Measurements from ENCODE around the gene HCN1. TPM values are rescaled to one million over a fixed set of nuclear protein-coding genes. Genes with fewer than 3 reads are reported as not detected.

HCN1 gene
- total and polyA plus RNA-seq, 7 donors = 0.20 to 0.36 (median 0.29) TPM; not detected in 3

DNA sequence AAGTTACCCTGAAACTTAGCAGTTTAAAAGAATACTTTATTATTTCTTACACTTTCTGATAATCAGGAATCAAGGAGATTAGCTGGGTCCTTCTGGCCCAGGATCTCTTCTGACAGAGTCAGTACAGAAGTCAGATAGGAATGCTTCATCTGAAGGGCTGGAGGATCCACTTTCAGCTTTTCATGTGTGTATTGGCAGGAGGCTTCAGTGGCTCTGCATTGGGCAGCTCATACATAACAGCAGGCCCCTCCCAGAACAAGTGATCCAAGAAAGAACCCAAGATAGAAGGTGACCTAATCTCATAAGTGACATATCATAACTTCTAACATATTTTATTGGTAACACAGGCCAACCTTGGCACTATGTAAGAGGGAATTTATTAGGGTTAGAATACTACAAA is 258.4 kb downstream of the HCN1 start:
- peak overlapping the region; percentile 56 for H3K27ac ChIP-seq
- DNase-seq = no peak
- peak overlapping the region; percentile 13 for H3K4me3 ChIP-seq
- intact Hi-C loops (cut with DNase I) = no loop called here
- no peaks in the 10 kb centered on the region for H3K27me3 ChIP-seq (ENCODE audit: insufficient read depth in 3 of 3, low read length in 2 of 3)
- no peaks in the 10 kb centered on the region for H3K36me3 ChIP-seq (ENCODE audit: insufficient read depth in 1 of 2, low read depth in 1 of 2)
- H3K4me1 ChIP-seq = peaks cover 7% of the 10 kb centered on the region
- peak; percentile 51 to 89 (median 84) for ATAC-seq
- TF ChIP-seq, protein P1, sequence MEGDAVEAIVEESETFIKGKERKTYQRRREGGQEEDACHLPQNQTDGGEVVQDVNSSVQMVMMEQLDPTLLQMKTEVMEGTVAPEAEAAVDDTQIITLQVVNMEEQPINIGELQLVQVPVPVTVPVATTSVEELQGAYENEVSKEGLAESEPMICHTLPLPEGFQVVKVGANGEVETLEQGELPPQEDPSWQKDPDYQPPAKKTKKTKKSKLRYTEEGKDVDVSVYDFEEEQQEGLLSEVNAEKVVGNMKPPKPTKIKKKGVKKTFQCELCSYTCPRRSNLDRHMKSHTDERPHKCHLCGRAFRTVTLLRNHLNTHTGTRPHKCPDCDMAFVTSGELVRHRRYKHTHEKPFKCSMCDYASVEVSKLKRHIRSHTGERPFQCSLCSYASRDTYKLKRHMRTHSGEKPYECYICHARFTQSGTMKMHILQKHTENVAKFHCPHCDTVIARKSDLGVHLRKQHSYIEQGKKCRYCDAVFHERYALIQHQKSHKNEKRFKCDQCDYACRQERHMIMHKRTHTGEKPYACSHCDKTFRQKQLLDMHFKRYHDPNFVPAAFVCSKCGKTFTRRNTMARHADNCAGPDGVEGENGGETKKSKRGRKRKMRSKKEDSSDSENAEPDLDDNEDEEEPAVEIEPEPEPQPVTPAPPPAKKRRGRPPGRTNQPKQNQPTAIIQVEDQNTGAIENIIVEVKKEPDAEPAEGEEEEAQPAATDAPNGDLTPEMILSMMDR (IDR thresholded peaks at IDR 0.05) = no peak
- H3K9me3 ChIP-seq = no peaks in the 10 kb centered on the region

- ATAC-seq (peak in 3 of 4 donors; percentile 57 to 65 (median 62)), DNase-seq (no peak)
- intact Hi-C loops (cut with DNase I) = no loop called here
- H3K4me1 ChIP-seq = peaks cover 11% of the 10 kb centered on the region
- WGBS, 3 donors = 43 to 51% (median 45%) methylated on average over 2 of the region's 2 CpGs
- no peaks in the 10 kb centered on the region for H3K27me3 ChIP-seq (ENCODE audit: insufficient read depth in 3 of 3, low read length in 2 of 3)
- peak overlapping the region; percentile 37 for H3K27ac ChIP-seq
- TF ChIP-seq, protein P1 (IDR thresholded peaks at IDR 0.05) = no peak
- no peaks in the 10 kb centered on the region for H3K36me3 ChIP-seq (ENCODE audit: insufficient read depth in 1 of 2, low read depth in 1 of 2)
- no peaks in the 10 kb centered on the region for H3K9me3 ChIP-seq
- no peak overlapping the region for H3K4me3 ChIP-seq
Measured at GRCh38 chr5:45417285-45417998, 278.7 kb downstream of the HCN1 start.

GRCh38 chr5:45414620-45415573 is 281.3 kb downstream of the HCN1 start:
- Histone ChIP-seq H3K27ac (no peak overlapping the region), H3K9me3 (no peaks in the 10 kb centered on the region), H3K27me3 (ENCODE audit: insufficient read depth in 3 of 3, low read length in 2 of 3) (no peaks in the 10 kb centered on the region), H3K4me3 (no peak overlapping the region), H3K36me3 (ENCODE audit: insufficient read depth in 1 of 2, low read depth in 1 of 2) (no peaks in the 10 kb centered on the region), H3K4me1 (peaks cover 18% of the 10 kb centered on the region)
- 49 to 71% (median 57%) methylated on average over 2 of the region's 2 CpGs for WGBS, 3 donors
- TF ChIP-seq, protein P1 (IDR thresholded peaks at IDR 0.05) = no peak
- ATAC-seq (no peak), DNase-seq (no peak)
- intact Hi-C loops (cut with DNase I) = no loop called here

- 47 to 64% (median 53%) methylated on average over 3 of the region's 3 CpGs for WGBS, 3 donors
- H3K9me3 ChIP-seq = no peaks in the 10 kb centered on the region
- TF ChIP-seq, protein P1 (IDR thresholded peaks at IDR 0.05) = no peak
- no peaks in the 10 kb centered on the region for H3K36me3 ChIP-seq (ENCODE audit: insufficient read depth in 1 of 2, low read depth in 1 of 2)
- no peak for ATAC-seq
- intact Hi-C loops (cut with DNase I) = no loop called here
- no peak for DNase-seq
- H3K27ac ChIP-seq = no peak overlapping the region
- H3K27me3 ChIP-seq (ENCODE audit: insufficient read depth in 3 of 3, low read length in 2 of 3) = no peaks in the 10 kb centered on the region
- no peak overlapping the region for H3K4me3 ChIP-seq
- H3K4me1 ChIP-seq = peaks cover 9% of the 10 kb centered on the region
Measured at GRCh38 chr5:45411971-45412612, 284.1 kb downstream of the HCN1 start.

Measured in psoas muscle (tissue), 8 donors.